Measurements from ENCODE around the gene SYNE3. TPM values are rescaled to one million over a fixed set of nuclear protein-coding genes. Genes with fewer than 3 reads are reported as not detected.
A peak's percentile ranks its signal among the peaks of the same experiment; 100 is the strongest.

SYNE3 gene
- total RNA-seq (10 to 100 TPM in 8 of 9 donors, 1 to 10 TPM in 1; 1.8 to 24.8 (median 12.9) TPM), polyA plus RNA-seq (1 to 10 TPM; 2.5 to 6.2 (median 4.4) TPM)
- long read RNA-seq, donor 1 = 0 reads
- long read RNA-seq, donor 2 = 0 reads
- long read RNA-seq, donor 3 = 0 reads
- long read RNA-seq, donor 4, partial matches to known transcripts = 0 of 1 reads
- long read RNA-seq, donor 4, other reads (novel, unspliced or antisense) = 1 of 1 reads
- long read RNA-seq, donor 5, partial matches to known transcripts = 1 of 3 reads
- long read RNA-seq, donor 5, other reads (novel, unspliced or antisense) = 2 of 3 reads
- long read RNA-seq, donor 6, partial matches to known transcripts = 0 of 3 reads
- long read RNA-seq, donor 6, other reads (novel, unspliced or antisense) = 3 of 3 reads
- long read RNA-seq, donor 7 = 0 reads
- long read RNA-seq, donor 8 = 0 reads
- long read RNA-seq, donor 9 = 0 reads
- long read RNA-seq, donor 10 = 0 reads

- WGBS, 4 donors = 5 to 24% (median 13%) methylated on average over 12 to 60 of the region's 60 CpGs
- H3K4me1 ChIP-seq (replicated peaks in 1 of 2) = peaks cover 30 to 80% of the 10 kb centered on the region in 2 donors
- intact Hi-C loops (cut with DNase I) = no loop called here
- H3K27ac ChIP-seq = peak within 1 kb of the TSS; percentile 72 to 89 (median 84)
- TF ChIP-seq POLR2A (IDR thresholded peaks at IDR 0.05) = no peak
- no peak for TF ChIP-seq CTCF (IDR thresholded peaks at IDR 0.05)
- peak within 1 kb of the TSS in 3 of 4 donors; percentile 32 to 85 (median 55) for H3K4me3 ChIP-seq
- no peaks in the 10 kb centered on the region for H3K9me3 ChIP-seq (replicated peaks in 1 of 3)
- H3K36me3 ChIP-seq (replicated peaks in 1 of 2) = no peaks in the 10 kb centered on the region
- no peaks in the 10 kb centered on the region for H3K27me3 ChIP-seq
- peak; percentile 47 to 75 (median 63) for DNase-seq
Measured at GRCh38 chr14:95516554-95517181, at the start of gene SYNE3. TSS of gene SYNE3 (minus strand) at chr14:95516650. CDS start at chr14:95475821, 40,829 bp downstream.

- peak in 4 of 7 donors; percentile 36 to 54 (median 48) for DNase-seq
- TF ChIP-seq POLR2A (IDR thresholded peaks at IDR 0.05) (no peak), CTCF (IDR thresholded peaks at IDR 0.05) (no peak)
- 47 to 73% (median 64%) methylated on average over 3 to 4 of the region's 4 CpGs for WGBS, 4 donors
Measured at GRCh38 chr14:95564060-95564459, 47.6 kb upstream of the SYNE3 start.

GRCh38 chr14:95562892-95563685, 46.6 kb upstream of the SYNE3 start:
- intact Hi-C loops (cut with DNase I) = loop anchor here (5.0 to 10.0 kb wide), 3 partner anchors 119 to 212 kb away; no protein-coding TSS in a partner anchor
- DNase-seq = peak in 3 of 7 donors; percentile 27 to 40 (median 38)

More at GRCh38 chr14:95564060-95564459, 47.6 kb upstream of the SYNE3 start:
- Histone ChIP-seq H3K36me3 (replicated peaks in 1 of 2) (no peaks in the 10 kb centered on the region), H3K27me3 (no peaks in the 10 kb centered on the region), H3K27ac (no peak overlapping the region), H3K4me1 (replicated peaks in 1 of 2) (no peaks in the 10 kb centered on the region), H3K4me3 (no peak overlapping the region), H3K9me3 (replicated peaks in 1 of 3) (no peaks in the 10 kb centered on the region)
- intact Hi-C loops (cut with DNase I) = loop anchor here (5.0 to 10.0 kb wide), 3 partner anchors 118 to 211 kb away; no protein-coding TSS in a partner anchor

More at GRCh38 chr14:95562892-95563685, 46.6 kb upstream of the SYNE3 start:
- Histone ChIP-seq H3K9me3 (replicated peaks in 1 of 3) (no peaks in the 10 kb centered on the region), H3K4me3 (peak overlapping the region in 1 of 4 donors; percentile 38), H3K27ac (no peak overlapping the region), H3K4me1 (replicated peaks in 1 of 2) (no peaks in the 10 kb centered on the region), H3K36me3 (replicated peaks in 1 of 2) (no peaks in the 10 kb centered on the region), H3K27me3 (no peaks in the 10 kb centered on the region)
- WGBS, 4 donors = 62 to 78% (median 73%) methylated on average over 17 to 18 of the region's 18 CpGs
- TF ChIP-seq POLR2A (IDR thresholded peaks at IDR 0.05) (no peak), CTCF (IDR thresholded peaks at IDR 0.05) (no peak)
